Measurements from ENCODE around the gene SLC39A11. TPM values are rescaled to one million over a fixed set of nuclear protein-coding genes. Genes with fewer than 3 reads are reported as not detected.

The SLC39A11 gene
- total and polyA plus RNA-seq, 2 donors (not counting 1 experiment from before 2014, with no cell fraction given) = 12.7 to 27.4 TPM

DNA sequence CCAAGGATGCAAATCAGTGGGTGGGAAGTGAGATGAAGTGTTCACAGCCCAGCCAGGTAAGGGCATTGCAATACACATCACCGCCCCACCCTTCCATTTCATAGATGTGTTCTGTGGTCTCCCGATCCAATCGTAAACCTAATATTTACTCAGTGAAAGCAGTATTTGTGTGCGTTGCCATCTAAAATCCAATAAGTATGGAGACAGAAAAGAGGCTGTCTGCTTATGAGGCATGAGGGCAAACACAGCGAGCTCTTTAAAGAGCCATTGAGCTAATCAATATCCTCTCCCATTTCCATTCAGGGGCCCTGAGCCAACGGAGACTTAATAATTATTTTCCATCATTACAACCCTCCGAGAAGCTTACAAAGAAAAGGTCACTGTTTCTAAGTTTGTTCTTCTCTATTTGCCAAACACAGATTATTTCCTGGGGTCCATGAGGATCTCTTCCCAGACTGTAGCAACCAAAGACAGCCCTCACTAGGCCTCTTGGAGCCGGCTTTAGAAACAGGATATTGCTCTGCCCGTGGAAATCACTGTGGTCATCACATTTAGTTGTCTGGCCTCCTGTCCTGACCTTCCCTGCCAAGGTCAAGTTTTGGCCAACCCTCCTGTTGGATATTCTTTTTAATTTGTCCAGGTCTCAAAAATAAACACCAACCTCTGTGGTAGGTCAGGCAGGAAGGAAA, 120.1 kb downstream of the SLC39A11 start:
- DNase-seq (ENCODE audit: low read depth in 2 of 2) = no peak

GRCh38 chr17:72971226-72971880, 121.1 kb downstream of the SLC39A11 start:
- Histone ChIP-seq H3K27ac (ENCODE audit: insufficient read depth, low read length) (no peak overlapping the region), H3K4me3 (replicated peaks in 1 of 4; ENCODE audit: control extremely low read depth in 1 of 4, insufficient read depth in 1 of 4, low read depth in 3 of 4, low read length in 4 of 4) (no peak overlapping the region), H3K9ac (ENCODE audit: insufficient read depth, low read length) (no peak overlapping the region), H3K79me2 (ENCODE audit: control insufficient read depth, insufficient read depth, low read length) (no peaks in the 10 kb centered on the region), H3K4me2 (ENCODE audit: extremely low read depth, insufficient read depth, low read length) (no peak overlapping the region), H4K20me1 (ENCODE audit: control insufficient read depth, extremely low read depth, insufficient read depth, low read length) (no peaks in the 10 kb centered on the region), H3K27me3 (ENCODE audit: control insufficient read depth, insufficient read depth, low read length) (no peaks in the 10 kb centered on the region), H3K9me3 (ENCODE audit: control insufficient read depth, insufficient read depth, low read depth, low read length) (no peaks in the 10 kb centered on the region), H3K4me1 (ENCODE audit: control insufficient read depth, extremely low read depth, insufficient read depth, low read length) (peaks cover 2% of the 10 kb centered on the region), H3K36me3 (ENCODE audit: control insufficient read depth, insufficient read depth, low read length) (no peaks in the 10 kb centered on the region), H2AFZ (ENCODE audit: low read length) (no peak overlapping the region)
- no peak for DNase-seq (ENCODE audit: low read depth in 2 of 2)
- TF ChIP-seq EZH2 (IDR thresholded peaks at IDR 0.05; ENCODE audit: low read length, missing control alignments) (no peak), CTCF (conservative IDR thresholded peaks at IDR 0.05 in 1 of 2, IDR thresholded peaks at IDR 0.05 in 1 of 2; ENCODE audit: low read depth in 1 of 2, low read length in 2 of 2) (no peak)

More for the DNA sequence above, 120.1 kb downstream of the SLC39A11 start:
- Histone ChIP-seq H3K79me2 (ENCODE audit: control insufficient read depth, insufficient read depth, low read length) (no peaks in the 10 kb centered on the region), H3K4me2 (ENCODE audit: extremely low read depth, insufficient read depth, low read length) (no peak overlapping the region), H3K4me3 (replicated peaks in 1 of 4; ENCODE audit: control extremely low read depth in 1 of 4, insufficient read depth in 1 of 4, low read depth in 3 of 4, low read length in 4 of 4) (no peak overlapping the region), H3K36me3 (ENCODE audit: control insufficient read depth, insufficient read depth, low read length) (no peaks in the 10 kb centered on the region), H3K9ac (ENCODE audit: insufficient read depth, low read length) (no peak overlapping the region), H4K20me1 (ENCODE audit: control insufficient read depth, extremely low read depth, insufficient read depth, low read length) (no peaks in the 10 kb centered on the region), H2AFZ (ENCODE audit: low read length) (no peak overlapping the region), H3K9me3 (ENCODE audit: control insufficient read depth, insufficient read depth, low read depth, low read length) (no peaks in the 10 kb centered on the region), H3K27ac (ENCODE audit: insufficient read depth, low read length) (no peak overlapping the region), H3K27me3 (ENCODE audit: control insufficient read depth, insufficient read depth, low read length) (no peaks in the 10 kb centered on the region), H3K4me1 (ENCODE audit: control insufficient read depth, extremely low read depth, insufficient read depth, low read length) (peaks cover 11% of the 10 kb centered on the region)
- TF ChIP-seq CTCF (conservative IDR thresholded peaks at IDR 0.05 in 1 of 2, IDR thresholded peaks at IDR 0.05 in 1 of 2; ENCODE audit: low read depth in 1 of 2, low read length in 2 of 2) = no peak
- TF ChIP-seq EZH2 (IDR thresholded peaks at IDR 0.05; ENCODE audit: low read length, missing control alignments) = no peak

DNA sequence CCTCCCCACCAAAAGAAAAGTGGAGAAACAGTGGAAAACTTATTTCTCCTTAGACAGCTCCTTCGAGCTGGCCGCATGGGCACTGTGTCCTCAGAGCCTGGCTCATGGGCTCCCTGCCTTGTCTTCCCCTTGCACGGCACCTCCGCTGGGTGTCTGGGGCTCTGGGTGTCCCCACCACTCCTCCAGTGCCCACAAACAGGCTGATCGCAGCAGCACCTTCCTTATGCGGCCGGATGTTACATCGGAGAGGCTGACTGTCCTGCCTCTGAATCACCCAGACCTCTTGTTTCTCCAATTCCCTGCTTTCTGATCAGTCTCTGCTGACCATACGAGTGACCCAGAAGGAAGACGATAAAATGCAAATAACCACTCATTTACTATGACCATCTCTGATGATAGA, 121.7 kb downstream of the SLC39A11 start:
- no peaks in the 10 kb centered on the region for H4K20me1 ChIP-seq (ENCODE audit: control insufficient read depth, extremely low read depth, insufficient read depth, low read length)
- TF ChIP-seq EZH2 (IDR thresholded peaks at IDR 0.05; ENCODE audit: low read length, missing control alignments) = no peak
- TF ChIP-seq CTCF (conservative IDR thresholded peaks at IDR 0.05 in 1 of 2, IDR thresholded peaks at IDR 0.05 in 1 of 2; ENCODE audit: low read depth in 1 of 2, low read length in 2 of 2) = no peak
- H3K4me2 ChIP-seq (ENCODE audit: extremely low read depth, insufficient read depth, low read length) = no peak overlapping the region
- H3K4me1 ChIP-seq (ENCODE audit: control insufficient read depth, extremely low read depth, insufficient read depth, low read length) = peaks cover 2% of the 10 kb centered on the region
- H3K79me2 ChIP-seq (ENCODE audit: control insufficient read depth, insufficient read depth, low read length) = no peaks in the 10 kb centered on the region
- H2AFZ ChIP-seq (ENCODE audit: low read length) = no peak overlapping the region
- no peaks in the 10 kb centered on the region for H3K9me3 ChIP-seq (ENCODE audit: control insufficient read depth, insufficient read depth, low read depth, low read length)
- no peaks in the 10 kb centered on the region for H3K36me3 ChIP-seq (ENCODE audit: control insufficient read depth, insufficient read depth, low read length)
- H3K9ac ChIP-seq (ENCODE audit: insufficient read depth, low read length) = no peak overlapping the region
- no peak overlapping the region for H3K27ac ChIP-seq (ENCODE audit: insufficient read depth, low read length)
- H3K4me3 ChIP-seq (replicated peaks in 1 of 4; ENCODE audit: control extremely low read depth in 1 of 4, insufficient read depth in 1 of 4, low read depth in 3 of 4, low read length in 4 of 4) = no peak overlapping the region
- peak in 1 of 2 donors; percentile 34 for DNase-seq (ENCODE audit: low read depth in 2 of 2)
- no peaks in the 10 kb centered on the region for H3K27me3 ChIP-seq (ENCODE audit: control insufficient read depth, insufficient read depth, low read length)

All from fibroblast of lung (primary cell).